ENCODE data around the gene CTNNA1. TPM values are rescaled to one million over a fixed set of nuclear protein-coding genes. Genes with fewer than 3 reads are reported as not detected.

Gene CTNNA1
- total and polyA plus RNA-seq, 2 donors (not counting 3 experiments of a cell fraction or from before 2014, with no cell fraction given), result 156 to 394 TPM

DNA sequence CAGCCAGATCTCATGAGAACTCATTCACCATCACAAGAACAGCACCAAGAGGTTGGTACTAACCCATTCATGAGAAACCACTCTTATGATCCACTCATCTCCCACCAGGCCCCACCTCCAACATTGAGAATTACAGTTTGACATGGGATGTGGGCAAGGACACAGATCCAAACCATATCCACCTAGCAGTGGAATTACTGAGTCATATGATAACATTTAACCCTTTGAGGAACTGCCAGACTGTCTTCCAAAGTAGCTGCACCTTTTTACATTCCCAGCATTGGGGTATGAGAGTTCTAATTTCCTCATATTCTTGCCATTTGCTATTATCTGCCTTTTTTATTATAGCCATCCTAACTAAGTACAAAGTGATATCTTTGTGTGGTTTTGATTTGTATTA, 51.9 kb downstream of the CTNNA1 start:
- Histone ChIP-seq H3K4me2 (ENCODE audit: insufficient read depth, low read length) (no peak overlapping the region), H3K36me3 (ENCODE audit: control insufficient read depth in 2 of 2, extremely low read depth in 1 of 2, insufficient read depth in 2 of 2, low read length in 2 of 2) (peaks cover 0 to 2% of the 10 kb centered on the region in 2 experiments), H3K79me2 (ENCODE audit: control insufficient read depth, insufficient read depth, low read length) (peaks cover 83% of the 10 kb centered on the region), H3K9me3 (replicated peaks; ENCODE audit: control insufficient read depth, insufficient read depth, low read length) (no peaks in the 10 kb centered on the region), H3K27me3 (ENCODE audit: control insufficient read depth in 2 of 2, insufficient read depth in 2 of 2, low read length in 2 of 2) (no peaks in the 10 kb centered on the region), H3K4me1 (ENCODE audit: control insufficient read depth, extremely low read depth, insufficient read depth, low read length) (no peaks in the 10 kb centered on the region), H3K27ac (ENCODE audit: insufficient read depth, low read depth, low read length) (no peak overlapping the region), H4K20me1 (replicated peaks; ENCODE audit: control insufficient read depth, extremely low read depth, insufficient read depth, low read length) (peaks cover 10% of the 10 kb centered on the region), H3K9me1 (replicated peaks; ENCODE audit: control insufficient read depth, extremely low read depth, insufficient read depth, low read length) (no peaks in the 10 kb centered on the region), H3K4me3 (replicated peaks in 1 of 3; ENCODE audit: insufficient read depth in 1 of 3, low read depth in 1 of 3, low read length in 3 of 3) (no peak overlapping the region), H3K9ac (replicated peaks; ENCODE audit: extremely low read depth, insufficient read depth, low read length) (no peak overlapping the region), H2AFZ (ENCODE audit: low read depth, low read length) (no peak overlapping the region)
- ChIA-PET POLR2A (no interaction called here), CTCF (interaction anchor here (2.7 kb wide), 1 partner anchor 15 kb away, joined by 10 read pairs; no protein-coding TSS in a partner anchor)
- TF ChIP-seq EZH2 (IDR thresholded peaks at IDR 0.05; ENCODE audit: borderline replicate concordance, low read depth, low read length, severe bottlenecking) (no peak), POLR2A (IDR thresholded peaks at IDR 0.05; ENCODE audit: low read depth, low read length) (no peak), FOS (IDR thresholded peaks at IDR 0.05; ENCODE audit: borderline replicate concordance, insufficient read depth, low read length) (no peak), JUN (IDR thresholded peaks at IDR 0.05; ENCODE audit: borderline replicate concordance, insufficient read depth, insufficient read length, low read depth) (no peak), CTCF (IDR thresholded peaks at IDR 0.05; ENCODE audit: extremely low read depth in 1 of 2, insufficient read depth in 1 of 2, low read depth in 1 of 2, low read length in 2 of 2) (no peak), GATA2 (IDR thresholded peaks at IDR 0.05; ENCODE audit: insufficient read depth, insufficient read length, low read depth, low read length) (no peak), POLR2AphosphoS5 (IDR thresholded peaks at IDR 0.05; ENCODE audit: insufficient read depth, low read depth, low read length) (no peak), MYC (IDR thresholded peaks at IDR 0.05; ENCODE audit: low read depth, low read length) (no peak)
- TF ChIP-seq, protein P1, sequence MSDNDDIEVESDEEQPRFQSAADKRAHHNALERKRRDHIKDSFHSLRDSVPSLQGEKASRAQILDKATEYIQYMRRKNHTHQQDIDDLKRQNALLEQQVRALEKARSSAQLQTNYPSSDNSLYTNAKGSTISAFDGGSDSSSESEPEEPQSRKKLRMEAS (IDR thresholded peaks at IDR 0.05; ENCODE audit: insufficient read depth, insufficient read length), result no peak
- BruUV-seq (replicated peaks), result no TSS peak
- FAIRE-seq (no peak), DNase-seq (ENCODE audit: low read depth, low spot score) (no peak)
- intact Hi-C loops (cut with micrococcal nuclease), result no loop called here
- dilution Hi-C loops (cut with MboI; ENCODE audit: extremely low pct_ligation_motif_present, low sequenced_read_pairs), result no loop called here

Measured in endothelial cell of umbilical vein (primary cell).